ENCODE results near the gene ADCY9.

DNA sequence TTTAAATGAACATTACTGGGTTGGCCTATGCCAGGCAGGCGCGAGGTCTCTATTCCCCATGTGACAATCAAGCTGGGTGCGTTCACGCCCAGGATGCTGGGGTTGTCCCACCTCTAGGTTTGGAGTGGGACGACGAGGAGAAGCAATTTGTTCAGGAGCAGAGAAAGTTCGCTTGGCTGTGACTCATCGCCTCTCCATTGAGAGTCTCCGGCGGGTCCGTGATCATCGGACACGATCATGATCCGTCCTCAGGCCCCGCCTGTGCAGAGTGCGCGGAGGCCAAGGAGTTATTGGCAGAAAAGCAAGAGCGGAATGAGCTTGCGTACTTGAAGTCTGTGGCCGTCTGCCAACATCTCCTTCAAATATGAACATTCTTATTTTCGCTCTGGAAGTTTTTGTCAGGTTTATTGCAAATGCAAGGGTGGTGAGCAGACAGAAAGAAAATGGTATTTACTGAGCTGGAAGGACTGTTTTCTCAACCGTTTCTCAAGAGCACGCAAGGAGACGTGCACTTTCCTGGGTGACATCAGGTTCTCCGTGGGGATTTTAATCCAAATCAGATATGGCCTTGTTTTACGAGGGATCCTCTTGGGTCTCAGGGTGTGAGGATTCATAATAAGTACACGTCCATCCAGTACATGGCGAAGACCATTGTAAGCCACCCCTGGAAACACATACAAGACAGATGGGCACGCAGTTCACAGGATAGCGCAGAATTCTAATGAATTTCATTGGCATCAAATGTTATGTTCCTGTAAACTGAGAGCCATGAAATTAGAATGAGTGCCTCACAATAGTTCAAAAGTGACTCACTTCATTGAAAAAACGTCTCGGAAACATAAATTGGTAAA, 165.7 kb downstream of the ADCY9 start:
- TF ChIP-seq, protein P1, sequence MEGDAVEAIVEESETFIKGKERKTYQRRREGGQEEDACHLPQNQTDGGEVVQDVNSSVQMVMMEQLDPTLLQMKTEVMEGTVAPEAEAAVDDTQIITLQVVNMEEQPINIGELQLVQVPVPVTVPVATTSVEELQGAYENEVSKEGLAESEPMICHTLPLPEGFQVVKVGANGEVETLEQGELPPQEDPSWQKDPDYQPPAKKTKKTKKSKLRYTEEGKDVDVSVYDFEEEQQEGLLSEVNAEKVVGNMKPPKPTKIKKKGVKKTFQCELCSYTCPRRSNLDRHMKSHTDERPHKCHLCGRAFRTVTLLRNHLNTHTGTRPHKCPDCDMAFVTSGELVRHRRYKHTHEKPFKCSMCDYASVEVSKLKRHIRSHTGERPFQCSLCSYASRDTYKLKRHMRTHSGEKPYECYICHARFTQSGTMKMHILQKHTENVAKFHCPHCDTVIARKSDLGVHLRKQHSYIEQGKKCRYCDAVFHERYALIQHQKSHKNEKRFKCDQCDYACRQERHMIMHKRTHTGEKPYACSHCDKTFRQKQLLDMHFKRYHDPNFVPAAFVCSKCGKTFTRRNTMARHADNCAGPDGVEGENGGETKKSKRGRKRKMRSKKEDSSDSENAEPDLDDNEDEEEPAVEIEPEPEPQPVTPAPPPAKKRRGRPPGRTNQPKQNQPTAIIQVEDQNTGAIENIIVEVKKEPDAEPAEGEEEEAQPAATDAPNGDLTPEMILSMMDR (IDR thresholded peaks at IDR 0.05), result no peak
- TF ChIP-seq, protein P2, sequence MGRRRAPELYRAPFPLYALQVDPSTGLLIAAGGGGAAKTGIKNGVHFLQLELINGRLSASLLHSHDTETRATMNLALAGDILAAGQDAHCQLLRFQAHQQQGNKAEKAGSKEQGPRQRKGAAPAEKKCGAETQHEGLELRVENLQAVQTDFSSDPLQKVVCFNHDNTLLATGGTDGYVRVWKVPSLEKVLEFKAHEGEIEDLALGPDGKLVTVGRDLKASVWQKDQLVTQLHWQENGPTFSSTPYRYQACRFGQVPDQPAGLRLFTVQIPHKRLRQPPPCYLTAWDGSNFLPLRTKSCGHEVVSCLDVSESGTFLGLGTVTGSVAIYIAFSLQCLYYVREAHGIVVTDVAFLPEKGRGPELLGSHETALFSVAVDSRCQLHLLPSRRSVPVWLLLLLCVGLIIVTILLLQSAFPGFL (CRISPR knock-in tag; IDR thresholded peaks at IDR 0.05; ENCODE audit: borderline replicate concordance), result no peak
- TF ChIP-seq, protein P3, sequence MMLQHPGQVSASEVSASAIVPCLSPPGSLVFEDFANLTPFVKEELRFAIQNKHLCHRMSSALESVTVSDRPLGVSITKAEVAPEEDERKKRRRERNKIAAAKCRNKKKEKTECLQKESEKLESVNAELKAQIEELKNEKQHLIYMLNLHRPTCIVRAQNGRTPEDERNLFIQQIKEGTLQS (CRISPR knock-in tag; conservative IDR thresholded peaks at IDR 0.05), result no peak
- TF ChIP-seq GABPB1 (CRISPR knock-in tag; IDR thresholded peaks at IDR 0.05) (no peak), SP1 (CRISPR knock-in tag; conservative IDR thresholded peaks at IDR 0.05) (no peak), NR3C1 (CRISPR knock-in tag; conservative IDR thresholded peaks at IDR 0.05; ENCODE audit: low read depth) (no peak), CREB1 (CRISPR knock-in tag; IDR thresholded peaks at IDR 0.05) (no peak), ZBTB21 (CRISPR knock-in tag; IDR thresholded peaks at IDR 0.05; ENCODE audit: borderline replicate concordance) (no peak), MYBL2 (CRISPR knock-in tag; IDR thresholded peaks at IDR 0.05) (no peak), CREM (CRISPR knock-in tag; IDR thresholded peaks at IDR 0.05) (no peak), ESRRA (CRISPR knock-in tag; IDR thresholded peaks at IDR 0.05; ENCODE audit: borderline replicate concordance) (no peak), TEAD4 (CRISPR knock-in tag; IDR thresholded peaks at IDR 0.05) (no peak)
- TF ChIP-seq, protein P4, sequence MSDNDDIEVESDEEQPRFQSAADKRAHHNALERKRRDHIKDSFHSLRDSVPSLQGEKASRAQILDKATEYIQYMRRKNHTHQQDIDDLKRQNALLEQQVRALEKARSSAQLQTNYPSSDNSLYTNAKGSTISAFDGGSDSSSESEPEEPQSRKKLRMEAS (CRISPR knock-in tag; IDR thresholded peaks at IDR 0.05), result no peak
